WTC11 (cell line): ENCODE measurements around the gene SOSTDC1. TPM values are rescaled to one million over a fixed set of nuclear protein-coding genes. Genes with fewer than 3 reads are reported as not detected.

Experiments
- ATAC-seq: fragments of 200-7000 bp; cut with Tn5 transposase; 2 replicates; pipeline ENCODE4 v1.10.0; 2021; ENCODE audit warnings: mild to moderate bottlenecking, moderate library complexity
- CTCF ChIA-PET: fragments of 300-600 bp; sonication (Branson Sonifier 250); formaldehyde crosslinking; loops from one replicate; lab custom pipeline; 2021; ENCODE audit warnings: antibody characterized with exemption; lab: Charles Lee
- POLR2A ChIA-PET: fragments of 350-600 bp; sonication (Branson Sonifier 250); formaldehyde crosslinking; loops from one replicate; lab custom pipeline; 2021; ENCODE audit warnings: antibody characterized with exemption; lab: Charles Lee
- DNase-seq: peaks from one replicate; pipeline ENCODE4 v3.0.0; 2021; ENCODE audit warnings: low spot score
- H3K27ac Mint-ChIP-seq: 2 replicates; pipeline ENCODE4 v1.8.0; 2021; ENCODE audit warnings: mixed read lengths
- H3K27me3 Mint-ChIP-seq: 2 replicates; pipeline ENCODE4 v1.8.0; 2021; ENCODE audit warnings: low read depth, mild to moderate bottlenecking, moderate library complexity, mixed read lengths
- H3K36me3 Mint-ChIP-seq: 2 replicates; pipeline ENCODE4 v1.8.0; 2021; ENCODE audit warnings: mixed read lengths
- H3K4me1 Mint-ChIP-seq: 2 replicates; pipeline ENCODE4 v1.8.0; 2022; ENCODE audit warnings: mixed read lengths
- H3K4me3 Mint-ChIP-seq: 2 replicates; pipeline ENCODE4 v1.8.0; 2021; ENCODE audit warnings: mild to moderate bottlenecking, moderate library complexity, mixed read lengths
- H3K9me3 Mint-ChIP-seq: 2 replicates; pipeline ENCODE4 v1.8.0; 2021; ENCODE audit warnings: mixed read lengths
- CBFB ChIP-seq: sonication (generic); formaldehyde crosslinking; IDR thresholded peaks from 2 replicates; pipeline ENCODE4 v1.8.1; 2022; ENCODE audit warnings: mild to moderate bottlenecking, low read depth, missing genetic modification reagents
- ESRRA ChIP-seq: sonication (generic); formaldehyde crosslinking; IDR thresholded peaks from 2 replicates; pipeline ENCODE4 v1.8.1; 2022; ENCODE audit warnings: mild to moderate bottlenecking, missing genetic modification reagents, borderline replicate concordance
- FOXJ3 ChIP-seq: sonication (generic); formaldehyde crosslinking; IDR thresholded peaks from 2 replicates; pipeline ENCODE4 v1.9.0; 2021; ENCODE audit warnings: missing genetic modification reagents, mild to moderate bottlenecking, borderline replicate concordance
- FOXP1 ChIP-seq: sonication (generic); formaldehyde crosslinking; IDR thresholded peaks from 2 replicates; pipeline ENCODE4 v1.8.0; 2022; ENCODE audit warnings: missing genetic modification reagents, mild to moderate bottlenecking, moderate library complexity, borderline replicate concordance
- HMGA2 ChIP-seq: fragments of 250-450 bp; sonication (Bioruptor Pico); IDR thresholded peaks from 2 replicates; pipeline ENCODE4 v1.4.0; 2021; ENCODE audit warnings: mild to moderate bottlenecking, moderate library complexity
- KAT7 ChIP-seq: sonication (generic); formaldehyde crosslinking; IDR thresholded peaks from 2 replicates; pipeline ENCODE4 v1.8.1; 2023; ENCODE audit warnings: missing genetic modification reagents, mild to moderate bottlenecking, borderline replicate concordance
- MXD4 ChIP-seq: fragments of 250-450 bp; sonication (Bioruptor Pico); IDR thresholded peaks from 2 replicates; pipeline ENCODE4 v1.8.0; 2021; ENCODE audit warnings: mild to moderate bottlenecking, moderate library complexity, borderline replicate concordance
- NR2C2 ChIP-seq: sonication (generic); formaldehyde crosslinking; IDR thresholded peaks from 2 replicates; pipeline ENCODE4 v1.8.0; 2022; ENCODE audit warnings: mild to moderate bottlenecking, missing genetic modification reagents
- NR3C1 ChIP-seq: sonication (generic); formaldehyde crosslinking; conservative IDR thresholded peaks from 2 replicates; pipeline ENCODE4 v1.8.1; 2023; ENCODE audit warnings: low read depth, mild to moderate bottlenecking, missing genetic modification reagents
- SMAD3 ChIP-seq: sonication (generic); formaldehyde crosslinking; IDR thresholded peaks from 2 replicates; pipeline ENCODE4 v1.8.0; 2022; ENCODE audit warnings: missing genetic modification reagents, mild to moderate bottlenecking, borderline replicate concordance
- SOX15 ChIP-seq: fragments of 250-450 bp; sonication (Bioruptor Pico); IDR thresholded peaks from 2 replicates; pipeline ENCODE4 v1.9.0; 2021; ENCODE audit warnings: mild to moderate bottlenecking
- SP1 ChIP-seq: sonication (generic); formaldehyde crosslinking; conservative IDR thresholded peaks from 2 replicates; pipeline ENCODE4 v1.8.1; 2022; ENCODE audit warnings: missing genetic modification reagents
- TEAD4 ChIP-seq: sonication (generic); formaldehyde crosslinking; IDR thresholded peaks from 2 replicates; pipeline ENCODE4 v1.8.0; 2022; ENCODE audit warnings: mild to moderate bottlenecking, missing genetic modification reagents
- ZNF121 ChIP-seq: sonication (generic); formaldehyde crosslinking; IDR thresholded peaks from 2 replicates; pipeline ENCODE4 v1.8.0; 2023; ENCODE audit warnings: missing genetic modification reagents
- ZNF219 ChIP-seq: sonication (generic); formaldehyde crosslinking; IDR thresholded peaks from 2 replicates; pipeline ENCODE4 v1.8.0; 2023; ENCODE audit warnings: missing genetic modification reagents, mild to moderate bottlenecking, borderline replicate concordance
- ZNF232 ChIP-seq: sonication (generic); formaldehyde crosslinking; IDR thresholded peaks from 2 replicates; pipeline ENCODE4 v1.8.0; 2022; ENCODE audit warnings: mild to moderate bottlenecking, missing genetic modification reagents
- ZNF317 ChIP-seq: sonication (generic); formaldehyde crosslinking; IDR thresholded peaks from 2 replicates; pipeline ENCODE4 v1.8.1; 2023; ENCODE audit warnings: low read depth, mild to moderate bottlenecking, moderate library complexity, missing genetic modification reagents, borderline replicate concordance
- ZNF423 ChIP-seq: fragments of 250-450 bp; sonication (Bioruptor Pico); IDR thresholded peaks from 2 replicates; pipeline ENCODE4 v2.1.2; 2022; ENCODE audit warnings: mild to moderate bottlenecking, moderate library complexity
- total RNA-seq: library from RNA; stranded (reverse); gene quantifications from 3 replicates; pipeline ENCODE4 v1.2.3, GENCODE V29; 2021
- TF ChIP-seq, protein P1 (sequence below): sonication (generic); formaldehyde crosslinking; IDR thresholded peaks from 2 replicates; pipeline ENCODE4 v1.8.0; 2022; ENCODE audit warnings: mild to moderate bottlenecking, missing genetic modification reagents
- TF ChIP-seq, protein P2 (sequence below): sonication (generic); formaldehyde crosslinking; IDR thresholded peaks from 2 replicates; pipeline ENCODE4 v1.8.1; 2022; ENCODE audit warnings: mild to moderate bottlenecking, missing genetic modification reagents, moderate library complexity, borderline replicate concordance
- TF ChIP-seq, protein P3 (sequence below): sonication (generic); formaldehyde crosslinking; IDR thresholded peaks from 2 replicates; pipeline ENCODE4 v1.8.0; 2022; ENCODE audit warnings: mild to moderate bottlenecking, missing genetic modification reagents
- TF ChIP-seq, protein P4 (sequence below): fragments of 250-450 bp; sonication (Bioruptor Pico); IDR thresholded peaks from 2 replicates; pipeline ENCODE4 v1.9.0; 2021; ENCODE audit warnings: mild to moderate bottlenecking, borderline replicate concordance
- TF ChIP-seq, protein P5 (sequence below): sonication (generic); formaldehyde crosslinking; IDR thresholded peaks from 2 replicates; pipeline ENCODE4 v1.8.1; 2023; ENCODE audit warnings: mild to moderate bottlenecking, missing genetic modification reagents

SOSTDC1 gene
- total RNA-seq, 1 experiment from 2014 or later, result 0.15 TPM

DNA sequence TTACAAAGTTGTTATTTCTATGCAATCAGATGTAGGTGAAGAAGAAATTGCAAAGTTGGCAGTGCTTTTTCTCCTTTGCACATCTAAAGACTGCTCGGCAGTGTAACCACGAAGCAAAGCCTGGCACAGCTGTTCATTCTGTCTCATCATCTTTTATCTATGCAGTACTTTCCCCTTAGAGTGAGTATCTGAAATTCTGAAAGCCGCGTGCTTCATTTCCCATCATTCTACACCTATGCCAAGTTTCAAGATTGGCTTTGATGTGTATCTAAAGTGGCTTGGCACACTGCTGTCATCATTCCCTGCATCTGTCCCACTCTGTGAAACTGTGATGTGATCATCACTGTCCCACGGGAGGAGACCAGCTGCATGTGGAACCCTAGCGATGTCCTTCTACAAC is 15.2 kb downstream of the SOSTDC1 start:
- TF ChIP-seq ESRRA (no peak), FOXJ3 (no peak), FOXP1 (no peak), CBFB (CRISPR knock-in tag) (no peak), ZNF232 (CRISPR knock-in tag) (no peak), MXD4 (no peak), HMGA2 (no peak)
- TF ChIP-seq, protein P1, sequence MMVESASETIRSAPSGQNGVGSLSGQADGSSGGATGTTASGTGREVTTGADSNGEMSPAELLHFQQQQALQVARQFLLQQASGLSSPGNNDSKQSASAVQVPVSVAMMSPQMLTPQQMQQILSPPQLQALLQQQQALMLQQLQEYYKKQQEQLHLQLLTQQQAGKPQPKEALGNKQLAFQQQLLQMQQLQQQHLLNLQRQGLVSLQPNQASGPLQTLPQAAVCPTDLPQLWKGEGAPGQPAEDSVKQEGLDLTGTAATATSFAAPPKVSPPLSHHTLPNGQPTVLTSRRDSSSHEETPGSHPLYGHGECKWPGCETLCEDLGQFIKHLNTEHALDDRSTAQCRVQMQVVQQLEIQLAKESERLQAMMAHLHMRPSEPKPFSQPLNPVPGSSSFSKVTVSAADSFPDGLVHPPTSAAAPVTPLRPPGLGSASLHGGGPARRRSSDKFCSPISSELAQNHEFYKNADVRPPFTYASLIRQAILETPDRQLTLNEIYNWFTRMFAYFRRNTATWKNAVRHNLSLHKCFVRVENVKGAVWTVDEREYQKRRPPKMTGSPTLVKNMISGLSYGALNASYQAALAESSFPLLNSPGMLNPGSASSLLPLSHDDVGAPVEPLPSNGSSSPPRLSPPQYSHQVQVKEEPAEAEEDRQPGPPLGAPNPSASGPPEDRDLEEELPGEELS (CRISPR knock-in tag), result no peak
- TF ChIP-seq, protein P2, sequence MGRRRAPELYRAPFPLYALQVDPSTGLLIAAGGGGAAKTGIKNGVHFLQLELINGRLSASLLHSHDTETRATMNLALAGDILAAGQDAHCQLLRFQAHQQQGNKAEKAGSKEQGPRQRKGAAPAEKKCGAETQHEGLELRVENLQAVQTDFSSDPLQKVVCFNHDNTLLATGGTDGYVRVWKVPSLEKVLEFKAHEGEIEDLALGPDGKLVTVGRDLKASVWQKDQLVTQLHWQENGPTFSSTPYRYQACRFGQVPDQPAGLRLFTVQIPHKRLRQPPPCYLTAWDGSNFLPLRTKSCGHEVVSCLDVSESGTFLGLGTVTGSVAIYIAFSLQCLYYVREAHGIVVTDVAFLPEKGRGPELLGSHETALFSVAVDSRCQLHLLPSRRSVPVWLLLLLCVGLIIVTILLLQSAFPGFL (CRISPR knock-in tag), result no peak
- TF ChIP-seq, protein P3, sequence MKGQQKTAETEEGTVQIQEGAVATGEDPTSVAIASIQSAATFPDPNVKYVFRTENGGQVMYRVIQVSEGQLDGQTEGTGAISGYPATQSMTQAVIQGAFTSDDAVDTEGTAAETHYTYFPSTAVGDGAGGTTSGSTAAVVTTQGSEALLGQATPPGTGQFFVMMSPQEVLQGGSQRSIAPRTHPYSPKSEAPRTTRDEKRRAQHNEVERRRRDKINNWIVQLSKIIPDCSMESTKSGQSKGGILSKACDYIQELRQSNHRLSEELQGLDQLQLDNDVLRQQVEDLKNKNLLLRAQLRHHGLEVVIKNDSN (CRISPR knock-in tag), result no peak
- TF ChIP-seq, all 79 proteins: peak for 0
- Mint-ChIP-seq H3K27ac (no peak overlapping the region), H3K36me3 (no peaks in the 10 kb centered on the region), H3K4me3 (no peak overlapping the region), H3K27me3 (no peaks in the 10 kb centered on the region), H3K9me3 (no peaks in the 10 kb centered on the region), H3K4me1 (no peaks in the 10 kb centered on the region)
- DNase-seq, result no peak
- ChIA-PET POLR2A (no interaction called here), CTCF (interaction anchor here (0.7 kb wide), 1 partner anchor 15 kb away, joined by 8 read pairs; the partner anchor contains the start of gene SOSTDC1)
- ATAC-seq, result no peak

DNA sequence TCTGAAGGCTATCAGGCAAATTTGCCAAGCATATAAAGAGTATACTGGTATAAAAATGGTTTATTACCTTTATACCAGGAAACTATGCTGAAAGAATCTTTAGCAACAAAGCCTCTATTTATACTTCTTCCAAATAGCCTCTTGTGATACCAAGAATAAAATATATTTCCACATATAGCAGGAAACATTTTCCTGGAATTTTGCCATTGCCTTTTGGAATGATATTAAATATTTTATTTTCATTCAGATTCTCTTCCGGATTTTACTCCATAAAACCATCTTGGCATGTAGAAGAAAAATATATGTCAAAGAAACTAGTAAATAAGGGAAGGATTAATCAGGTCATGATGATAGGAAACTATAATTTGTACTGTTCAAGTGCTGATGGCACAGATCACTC is 17.7 kb downstream of the SOSTDC1 start:
- H3K27me3 Mint-ChIP-seq, result no peaks in the 10 kb centered on the region
- no peaks in the 10 kb centered on the region for H3K9me3 Mint-ChIP-seq
- no peak overlapping the region for H3K27ac Mint-ChIP-seq
- POLR2A ChIA-PET, result no interaction called here
- CTCF ChIA-PET, result no interaction called here
- ATAC-seq (no peak), DNase-seq (no peak)
- H3K4me3 Mint-ChIP-seq, result no peak overlapping the region
- H3K4me1 Mint-ChIP-seq, result no peaks in the 10 kb centered on the region
- H3K36me3 Mint-ChIP-seq, result no peaks in the 10 kb centered on the region
- TF ChIP-seq ZNF121 (CRISPR knock-in tag) (no peak), FOXJ3 (no peak), KAT7 (CRISPR knock-in tag) (no peak), SP1 (CRISPR knock-in tag) (no peak), NR3C1 (CRISPR knock-in tag) (no peak), MXD4 (no peak), ZNF423 (CRISPR knock-in tag) (no peak), ZNF317 (CRISPR knock-in tag) (no peak), NR2C2 (CRISPR knock-in tag) (no peak), TEAD4 (CRISPR knock-in tag) (no peak), SOX15 (CRISPR knock-in tag) (no peak), ZNF219 (CRISPR knock-in tag) (no peak), SMAD3 (CRISPR knock-in tag) (no peak)
- TF ChIP-seq, protein P4, sequence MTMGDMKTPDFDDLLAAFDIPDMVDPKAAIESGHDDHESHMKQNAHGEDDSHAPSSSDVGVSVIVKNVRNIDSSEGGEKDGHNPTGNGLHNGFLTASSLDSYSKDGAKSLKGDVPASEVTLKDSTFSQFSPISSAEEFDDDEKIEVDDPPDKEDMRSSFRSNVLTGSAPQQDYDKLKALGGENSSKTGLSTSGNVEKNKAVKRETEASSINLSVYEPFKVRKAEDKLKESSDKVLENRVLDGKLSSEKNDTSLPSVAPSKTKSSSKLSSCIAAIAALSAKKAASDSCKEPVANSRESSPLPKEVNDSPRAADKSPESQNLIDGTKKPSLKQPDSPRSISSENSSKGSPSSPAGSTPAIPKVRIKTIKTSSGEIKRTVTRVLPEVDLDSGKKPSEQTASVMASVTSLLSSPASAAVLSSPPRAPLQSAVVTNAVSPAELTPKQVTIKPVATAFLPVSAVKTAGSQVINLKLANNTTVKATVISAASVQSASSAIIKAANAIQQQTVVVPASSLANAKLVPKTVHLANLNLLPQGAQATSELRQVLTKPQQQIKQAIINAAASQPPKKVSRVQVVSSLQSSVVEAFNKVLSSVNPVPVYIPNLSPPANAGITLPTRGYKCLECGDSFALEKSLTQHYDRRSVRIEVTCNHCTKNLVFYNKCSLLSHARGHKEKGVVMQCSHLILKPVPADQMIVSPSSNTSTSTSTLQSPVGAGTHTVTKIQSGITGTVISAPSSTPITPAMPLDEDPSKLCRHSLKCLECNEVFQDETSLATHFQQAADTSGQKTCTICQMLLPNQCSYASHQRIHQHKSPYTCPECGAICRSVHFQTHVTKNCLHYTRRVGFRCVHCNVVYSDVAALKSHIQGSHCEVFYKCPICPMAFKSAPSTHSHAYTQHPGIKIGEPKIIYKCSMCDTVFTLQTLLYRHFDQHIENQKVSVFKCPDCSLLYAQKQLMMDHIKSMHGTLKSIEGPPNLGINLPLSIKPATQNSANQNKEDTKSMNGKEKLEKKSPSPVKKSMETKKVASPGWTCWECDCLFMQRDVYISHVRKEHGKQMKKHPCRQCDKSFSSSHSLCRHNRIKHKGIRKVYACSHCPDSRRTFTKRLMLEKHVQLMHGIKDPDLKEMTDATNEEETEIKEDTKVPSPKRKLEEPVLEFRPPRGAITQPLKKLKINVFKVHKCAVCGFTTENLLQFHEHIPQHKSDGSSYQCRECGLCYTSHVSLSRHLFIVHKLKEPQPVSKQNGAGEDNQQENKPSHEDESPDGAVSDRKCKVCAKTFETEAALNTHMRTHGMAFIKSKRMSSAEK (CRISPR knock-in tag), result no peak
- TF ChIP-seq, protein P5, sequence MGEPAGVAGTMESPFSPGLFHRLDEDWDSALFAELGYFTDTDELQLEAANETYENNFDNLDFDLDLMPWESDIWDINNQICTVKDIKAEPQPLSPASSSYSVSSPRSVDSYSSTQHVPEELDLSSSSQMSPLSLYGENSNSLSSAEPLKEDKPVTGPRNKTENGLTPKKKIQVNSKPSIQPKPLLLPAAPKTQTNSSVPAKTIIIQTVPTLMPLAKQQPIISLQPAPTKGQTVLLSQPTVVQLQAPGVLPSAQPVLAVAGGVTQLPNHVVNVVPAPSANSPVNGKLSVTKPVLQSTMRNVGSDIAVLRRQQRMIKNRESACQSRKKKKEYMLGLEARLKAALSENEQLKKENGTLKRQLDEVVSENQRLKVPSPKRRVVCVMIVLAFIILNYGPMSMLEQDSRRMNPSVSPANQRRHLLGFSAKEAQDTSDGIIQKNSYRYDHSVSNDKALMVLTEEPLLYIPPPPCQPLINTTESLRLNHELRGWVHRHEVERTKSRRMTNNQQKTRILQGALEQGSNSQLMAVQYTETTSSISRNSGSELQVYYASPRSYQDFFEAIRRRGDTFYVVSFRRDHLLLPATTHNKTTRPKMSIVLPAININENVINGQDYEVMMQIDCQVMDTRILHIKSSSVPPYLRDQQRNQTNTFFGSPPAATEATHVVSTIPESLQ (CRISPR knock-in tag), result no peak
